ENCODE results near the gene ZNF837.
A peak's percentile ranks its signal among the peaks of the same experiment; 100 is the strongest.
"Not testable (repeated sequence)": the region's sequence is repeated elsewhere in the genome, so short reads cannot be mapped to it uniquely, and the experiment has no call there.

ZNF837 gene

DNA sequence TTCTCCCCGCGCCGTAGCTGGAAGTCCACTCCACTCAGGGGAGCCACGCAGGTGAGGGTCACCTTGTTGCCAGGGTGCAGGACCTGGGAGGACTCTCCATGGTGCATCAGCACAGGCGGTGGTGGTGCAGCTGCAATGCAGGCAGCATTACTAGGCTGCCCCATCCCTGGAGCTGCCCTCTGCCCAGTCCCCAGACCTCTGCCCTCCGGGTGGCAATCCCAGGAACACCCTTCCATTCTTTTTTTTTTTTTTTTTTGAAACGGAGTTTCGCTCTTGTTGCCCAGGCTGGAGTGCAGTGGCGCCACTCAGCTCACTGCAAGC lies 29.3 kb downstream of the ZNF837 start:
- DNase-seq (ENCODE audit: low spot score) = no peak

GRCh38 chr19:58350871-58351557 lies 29.8 kb downstream of the ZNF837 start:
- no peak for DNase-seq (ENCODE audit: low spot score)

DNA sequence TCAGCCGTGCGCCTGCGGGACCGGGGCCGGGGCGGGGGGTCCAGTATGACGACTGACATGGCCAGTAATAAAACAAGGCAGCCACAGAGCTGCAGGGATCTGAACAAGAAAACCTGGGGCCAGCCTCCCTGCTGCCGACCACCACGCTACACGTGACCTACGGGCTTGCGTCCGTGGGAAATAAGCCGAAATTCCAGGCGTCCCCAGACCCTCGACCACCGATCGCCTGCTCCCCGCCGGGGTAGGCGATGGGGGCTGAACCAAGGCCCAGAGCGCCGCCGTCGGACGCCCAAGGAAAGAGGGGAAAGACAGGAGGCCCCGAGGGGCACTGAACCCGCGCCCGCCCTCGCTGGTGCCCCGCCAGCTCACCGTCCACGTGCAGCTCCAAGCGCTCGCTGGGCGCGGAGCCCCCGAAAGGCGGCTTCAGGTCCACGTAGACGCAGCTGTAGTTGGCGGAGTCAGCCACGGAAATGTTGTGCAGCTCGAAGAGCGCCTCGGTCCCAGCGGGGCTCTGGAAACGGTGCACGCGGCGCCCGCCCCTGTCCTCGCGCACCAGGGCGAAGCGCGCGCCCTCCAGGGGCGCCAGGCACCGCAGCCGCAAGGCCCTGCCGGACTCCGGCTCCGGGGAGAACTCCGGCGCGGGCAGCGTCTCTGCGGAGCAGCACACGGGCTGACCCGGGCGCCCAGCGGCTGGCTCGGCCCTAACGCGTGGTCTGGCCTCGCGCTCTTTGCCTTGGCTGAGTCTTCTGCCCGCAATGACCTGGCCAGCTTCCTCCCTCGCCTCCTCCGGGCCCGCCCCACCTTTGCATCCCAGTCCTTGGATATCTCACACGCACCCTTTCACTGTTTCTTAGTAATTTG lies 30.6 kb downstream of the ZNF837 start:
- no peak for DNase-seq (ENCODE audit: low spot score)

DNA sequence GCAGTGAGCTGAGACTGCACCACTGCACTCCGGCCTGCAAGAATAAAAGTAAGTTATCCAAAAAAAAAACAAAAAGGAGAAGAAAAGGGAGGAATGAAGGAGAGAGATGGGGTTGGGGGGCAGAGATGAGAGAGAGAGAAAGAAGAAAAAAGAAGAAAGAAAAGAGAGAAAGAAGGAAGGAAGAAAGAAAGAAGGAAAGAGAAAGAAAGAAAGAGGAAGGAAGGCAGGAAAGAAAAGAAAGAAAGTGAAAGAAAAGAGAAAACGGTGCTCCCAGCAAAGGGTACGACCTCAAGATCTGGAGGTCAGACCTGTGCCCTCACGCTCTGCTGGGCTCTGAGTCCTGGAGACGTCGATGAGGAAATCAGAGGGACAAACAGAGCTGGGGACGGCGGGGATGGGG lies 31.2 kb downstream of the ZNF837 start:
- DNase-seq (ENCODE audit: low spot score) = no peak

GRCh38 chr19:58348080-58348479 lies 32.8 kb downstream of the ZNF837 start:
- DNase-seq (ENCODE audit: low spot score) = not testable (repeated sequence)

DNA sequence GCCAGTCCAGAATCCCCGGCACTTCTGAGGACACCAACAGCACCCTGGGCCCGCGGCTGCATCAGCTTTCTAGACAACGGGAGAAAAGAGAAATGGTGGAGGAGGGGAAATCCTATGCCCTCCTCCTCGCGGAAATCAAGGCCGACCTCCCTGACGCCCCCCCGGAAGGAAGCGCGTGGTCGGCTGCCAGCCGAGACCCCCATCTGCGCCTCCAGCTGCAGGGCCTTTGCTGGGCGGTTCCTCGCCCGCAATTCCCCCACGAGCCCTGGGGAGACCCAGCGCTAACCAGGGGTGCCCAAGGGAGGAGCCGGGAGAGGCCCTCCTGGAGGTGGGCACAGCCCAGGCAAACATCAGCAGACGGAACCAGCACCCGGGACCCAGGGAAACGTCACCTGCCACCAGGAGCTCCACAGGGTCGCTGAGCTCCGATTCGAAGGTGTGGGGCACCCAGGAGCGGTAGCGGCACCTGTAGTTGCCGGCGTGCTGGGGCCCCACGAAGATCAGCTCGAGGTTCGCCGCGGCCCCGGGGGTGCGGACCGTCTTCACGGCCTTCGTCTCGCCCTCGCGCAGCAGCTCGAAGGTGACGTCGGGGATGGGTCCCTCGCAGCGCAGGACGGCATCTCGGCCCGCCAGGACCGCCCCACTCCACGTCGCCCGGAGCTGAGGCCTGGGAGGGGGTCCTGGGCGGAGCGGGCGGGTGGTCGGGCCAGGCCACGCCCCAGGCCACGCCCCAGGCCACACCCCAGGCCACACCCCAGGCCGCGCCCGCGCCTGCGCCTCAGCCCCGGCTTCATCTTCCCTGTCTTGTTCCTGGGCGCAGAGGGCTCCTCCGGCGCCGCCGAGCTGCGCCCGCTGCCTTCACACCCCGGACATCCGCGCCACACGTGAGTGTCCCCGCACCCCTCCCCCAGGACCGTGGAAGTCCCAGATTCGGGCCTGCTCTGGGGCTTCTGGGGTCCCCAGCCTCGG lies 33.6 kb downstream of the ZNF837 start:
- no peak for DNase-seq (ENCODE audit: low spot score)

DNA sequence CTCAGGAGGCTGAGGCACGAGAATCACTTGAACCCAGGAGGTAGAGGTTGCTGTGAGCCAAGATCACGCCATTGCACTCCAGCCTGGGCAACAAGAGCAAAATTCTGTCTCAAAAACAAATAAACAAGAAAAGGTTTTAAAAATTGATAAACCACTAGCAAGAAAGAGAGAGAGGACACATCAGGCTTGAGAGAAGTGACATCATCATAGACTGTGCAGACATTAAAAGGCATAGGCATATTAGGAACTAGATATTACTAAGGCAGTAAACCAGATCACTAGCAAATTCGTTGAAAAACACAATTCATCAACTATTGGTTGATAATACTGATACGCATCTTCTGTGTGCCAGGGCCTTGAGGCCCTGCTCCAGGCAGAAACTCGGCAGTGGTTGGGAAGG lies 35.3 kb downstream of the ZNF837 start:
- DNase-seq (ENCODE audit: low spot score) = no peak

- DNase-seq (ENCODE audit: low spot score) = no peak
Observed at GRCh38 chr19:58338825-58339558, 41.8 kb downstream of the ZNF837 start.

DNA sequence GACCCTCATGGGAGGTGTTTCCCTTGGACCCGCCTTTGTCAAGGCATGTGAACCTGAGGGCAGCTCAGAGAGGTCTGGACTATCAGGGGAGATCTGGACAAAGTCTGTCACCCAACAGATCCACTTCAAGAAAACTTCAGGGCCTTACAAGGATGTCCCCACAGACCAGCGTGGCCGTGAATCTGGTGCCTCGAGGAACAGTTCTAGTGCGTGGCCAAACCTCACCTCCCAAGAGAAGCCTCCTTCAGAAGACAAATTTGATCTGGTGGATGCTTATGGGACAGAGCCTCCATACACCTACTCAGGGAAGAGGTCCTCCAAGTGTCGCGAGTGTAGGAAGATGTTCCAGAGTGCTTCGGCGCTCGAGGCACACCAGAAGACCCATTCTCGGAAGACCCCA lies 42.5 kb downstream of the ZNF837 start:
- DNase-seq (ENCODE audit: low spot score) = no peak

GRCh38 chr19:58336820-58337219 lies 44.0 kb downstream of the ZNF837 start:
- no peak for DNase-seq (ENCODE audit: low spot score)

GRCh38 chr19:58336216-58336615 lies 44.6 kb downstream of the ZNF837 start:
- no peak for DNase-seq (ENCODE audit: low spot score)

DNA sequence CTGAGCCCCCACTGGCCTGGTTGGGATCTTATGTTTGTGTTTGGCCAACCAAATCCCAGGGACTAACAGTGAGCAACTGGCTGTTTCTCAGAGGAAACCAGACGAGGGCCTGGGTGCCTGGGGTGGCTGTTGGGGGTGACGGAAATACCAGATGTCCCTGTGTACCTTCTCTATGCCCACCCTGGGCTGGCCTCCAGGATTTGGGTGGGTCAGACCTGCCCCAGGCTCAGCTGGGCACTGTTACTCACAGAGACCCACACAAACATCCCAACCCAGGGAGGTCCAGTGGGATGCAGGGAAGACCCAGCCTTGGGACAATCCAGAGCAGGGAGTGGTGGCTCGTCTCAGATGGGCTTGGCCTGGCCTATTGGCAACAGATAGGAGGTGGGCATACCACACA lies 45.2 kb downstream of the ZNF837 start:
- no peak for DNase-seq (ENCODE audit: low spot score)

DNA sequence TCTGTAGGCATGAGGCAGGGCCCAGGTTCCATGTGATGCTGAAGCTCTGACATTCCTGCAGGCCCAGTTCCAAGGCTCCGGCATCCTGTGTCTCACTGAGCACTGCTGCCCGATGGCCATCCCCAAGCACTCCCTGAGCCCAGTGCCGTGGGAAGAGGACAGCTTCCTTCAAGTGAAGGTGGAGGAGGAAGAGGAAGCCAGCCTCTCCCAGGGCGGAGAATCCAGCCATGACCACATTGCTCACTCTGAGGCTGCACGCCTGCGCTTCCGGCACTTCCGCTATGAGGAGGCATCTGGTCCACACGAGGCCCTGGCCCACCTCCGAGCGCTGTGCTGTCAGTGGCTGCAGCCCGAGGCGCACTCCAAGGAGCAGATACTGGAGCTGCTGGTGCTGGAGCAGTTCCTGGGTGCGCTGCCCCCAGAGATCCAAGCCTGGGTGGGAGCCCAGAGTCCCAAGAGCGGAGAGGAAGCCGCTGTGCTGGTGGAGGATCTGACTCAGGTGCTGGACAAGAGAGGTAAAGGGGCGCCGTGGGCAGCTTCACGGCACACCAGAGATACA lies 46.1 kb downstream of the ZNF837 start:
- no peak for DNase-seq (ENCODE audit: low spot score)

GRCh38 chr19:58332697-58333096 lies 48.1 kb downstream of the ZNF837 start:
- no peak for DNase-seq (ENCODE audit: low spot score)

DNA sequence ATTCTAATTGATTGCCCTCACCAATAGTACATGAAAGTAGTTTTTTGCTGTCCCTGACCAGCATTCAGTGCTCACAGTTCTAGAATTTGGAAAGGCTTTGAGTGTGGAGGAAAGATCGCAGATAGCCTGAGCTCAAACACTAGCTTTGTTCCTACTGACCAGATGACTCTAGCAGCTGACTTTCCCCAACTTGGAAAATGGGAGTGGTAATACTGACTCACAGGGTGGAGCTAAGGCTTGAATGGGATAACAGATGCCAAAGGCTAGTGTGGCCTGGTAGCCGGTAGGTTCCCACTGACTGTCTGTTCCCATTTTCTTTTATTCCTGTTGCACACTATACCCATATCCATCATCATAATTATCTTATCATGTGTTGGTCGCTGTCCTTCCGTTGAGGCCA lies 50.4 kb downstream of the ZNF837 start:
- DNase-seq (ENCODE audit: low spot score) = peak; percentile 47

DNA sequence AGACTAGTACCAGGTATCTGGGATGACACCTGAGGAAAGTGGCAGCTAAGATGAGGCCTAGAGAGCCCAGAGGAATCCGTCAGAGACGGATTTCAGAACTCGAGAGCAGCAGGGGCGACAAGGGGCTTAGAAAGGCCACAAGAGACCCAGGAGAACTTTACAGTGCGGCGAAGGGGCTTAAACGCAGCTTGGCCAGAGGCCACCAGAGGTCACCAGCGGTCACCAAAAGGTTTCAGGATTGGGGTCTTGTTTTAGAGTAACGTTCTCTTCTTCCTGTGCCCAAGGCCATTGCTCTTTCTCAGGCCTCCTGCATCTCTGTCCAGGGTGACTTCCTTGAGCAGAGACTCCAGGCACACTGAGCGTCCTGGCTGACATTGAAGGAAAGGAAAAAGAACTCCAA lies 51.8 kb downstream of the ZNF837 start:
- peak; percentile 29 for DNase-seq (ENCODE audit: low spot score)

DNA sequence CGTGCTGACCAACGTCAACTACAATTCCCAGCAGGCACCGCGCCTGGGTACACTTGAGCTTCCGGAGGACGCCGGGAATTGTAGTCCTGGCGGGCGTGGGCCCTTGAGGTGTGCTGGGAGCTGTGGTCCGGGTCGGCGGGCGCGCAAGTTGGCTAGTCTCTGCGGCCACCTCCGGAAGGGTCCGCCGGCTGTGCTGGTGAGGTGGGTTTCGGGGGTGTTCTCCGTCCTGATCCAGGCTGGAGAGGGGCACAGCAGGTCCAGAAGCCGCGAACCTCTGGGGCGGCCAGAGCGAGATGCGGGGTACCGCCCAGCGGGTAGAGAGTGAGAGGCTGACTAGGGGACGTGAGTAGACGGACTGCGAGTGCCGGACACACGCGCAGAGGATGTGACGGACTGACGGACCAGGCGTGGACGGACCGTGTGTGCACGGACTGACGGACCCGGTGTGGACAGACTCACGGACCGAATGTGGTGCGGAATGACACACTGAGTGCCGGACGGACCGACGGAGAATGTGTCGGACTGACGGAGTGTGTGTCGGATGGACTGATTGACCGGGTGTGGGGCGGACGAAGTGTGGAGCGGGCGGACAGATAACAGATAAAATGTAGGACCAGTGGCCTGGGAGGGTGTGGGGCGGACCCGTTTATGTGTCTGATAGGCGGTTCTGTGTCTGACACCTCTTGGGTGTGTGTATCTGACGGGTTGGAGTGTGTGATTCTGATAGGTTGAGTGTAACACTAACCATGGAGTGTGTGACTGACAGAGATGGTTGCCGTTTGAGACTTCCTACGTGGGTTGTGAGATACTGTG lies 53.7 kb downstream of the ZNF837 start, which contains the start of gene ZSCAN22:
Gene ZSCAN22 (plus strand): TSS at position 81 of the 813 bp plus-strand sequence. CDS start 7,809 bp downstream, outside the sequence.
- peak; percentile 97 for DNase-seq (ENCODE audit: low spot score)

DNA sequence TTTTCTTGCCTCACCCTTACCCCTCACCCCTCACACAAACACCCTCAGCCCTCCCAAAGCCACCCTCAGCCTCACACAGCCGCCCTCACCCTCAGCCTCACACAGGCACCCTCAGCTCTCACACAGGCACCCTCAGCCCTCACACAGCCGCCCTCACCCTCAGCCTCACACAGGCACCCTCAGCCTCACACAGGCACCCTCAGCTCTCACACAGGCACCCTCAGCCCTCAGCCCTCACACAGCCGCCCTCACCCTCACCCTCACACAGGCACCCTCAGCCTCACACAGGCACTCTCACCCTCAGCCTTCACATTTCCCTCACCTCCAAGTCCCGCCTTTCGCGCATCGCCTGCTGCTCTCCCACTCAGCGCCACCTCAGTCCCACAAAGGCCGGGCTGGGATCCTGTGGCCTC lies 54.3 kb downstream of the ZNF837 start:
- DNase-seq (ENCODE audit: low spot score) = no peak

DNA sequence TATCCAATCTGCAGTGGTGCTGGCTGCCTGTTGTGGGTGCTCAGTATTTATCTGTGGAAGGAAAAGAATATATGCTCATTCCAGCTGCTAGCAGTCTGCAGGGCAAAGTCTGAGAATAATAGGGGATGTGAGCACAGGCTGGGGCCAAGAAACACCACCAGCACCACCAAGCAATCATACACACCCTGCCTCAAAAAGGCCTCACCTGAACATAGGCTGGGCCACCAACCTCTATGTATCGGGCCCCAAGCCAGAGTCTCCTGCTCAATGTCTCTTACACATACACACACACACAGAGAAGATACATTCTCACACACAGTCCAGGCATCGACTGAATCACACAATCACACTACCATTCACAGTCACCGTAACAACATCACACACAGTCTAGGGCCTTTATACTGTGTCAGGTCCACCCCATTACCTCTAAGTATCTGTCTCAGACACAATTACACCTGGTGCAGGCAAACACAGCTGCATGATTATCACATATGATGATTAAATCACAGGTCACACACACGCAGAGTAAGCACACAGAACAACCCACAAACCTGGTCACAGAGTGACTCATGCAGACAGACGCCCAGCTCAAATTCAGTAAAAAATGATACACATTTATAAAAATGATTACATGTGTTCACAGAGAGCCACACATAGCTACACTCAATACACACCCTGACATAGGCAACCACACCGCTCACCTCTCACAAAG lies 55.4 kb downstream of the ZNF837 start:
- DNase-seq (ENCODE audit: low spot score) = no peak

DNA sequence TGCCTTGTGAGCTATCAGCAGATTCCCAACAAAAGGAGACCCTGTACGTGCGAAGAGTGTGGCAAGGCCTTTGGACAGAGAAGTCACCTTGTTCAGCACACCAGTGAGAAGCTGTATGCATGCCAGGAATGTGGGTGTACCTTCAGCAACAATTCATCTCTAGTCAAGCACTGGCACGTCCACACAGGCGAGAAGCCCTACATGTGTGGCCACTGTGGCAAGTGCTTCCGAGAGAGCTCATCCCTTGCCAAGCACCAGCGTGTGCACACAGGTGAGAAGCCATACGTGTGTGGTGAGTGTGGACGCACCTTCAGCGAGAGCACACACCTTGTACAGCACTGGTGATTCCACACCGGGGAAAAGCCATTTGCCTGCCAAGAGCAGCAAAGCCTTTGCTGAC lies 61.6 kb downstream of the ZNF837 start:
- DNase-seq (ENCODE audit: low spot score) = no peak

Measured in SW480 (cell line).